Measurements from ENCODE around the gene SRC.

The SRC gene

GRCh38 chr20:37416848-37417616 is 71.1 kb downstream of the SRC start:
- H3K9me3 ChIP-seq (replicated peaks in 1 of 11): no peaks in the 10 kb centered on the region
- peaks cover 5 to 41% (median 26%) of the 10 kb centered on the region in 10 experiments for H3K4me1 ChIP-seq
- H3K4me2 ChIP-seq: peak overlapping the region in 5 of 11 experiments; percentile 10 to 60 (median 48); a peak in 8 of 22 replicates
- H3K27me3 ChIP-seq: peaks cover 0 to 11% (median 0%) of the 10 kb centered on the region in 11 experiments; a peak in 8 of 22 replicates
- no peak overlapping the region for H3K9ac ChIP-seq
- H3K27ac ChIP-seq: no peak overlapping the region
- TF ChIP-seq Cebpa-rat (IDR thresholded peaks at IDR 0.05): no peak
- peaks cover 0 to 8% (median 0%) of the 10 kb centered on the region in 11 experiments; a peak in 4 of 22 replicates for H4K20me1 ChIP-seq
- no peak overlapping the region for H3K4me3 ChIP-seq
- no peaks in the 10 kb centered on the region for H3K36me3 ChIP-seq

GRCh38 chr20:37417617-37418467 is 71.9 kb downstream of the SRC start:
- Histone ChIP-seq H3K4me2 (no peak overlapping the region; a peak in 1 of 22 replicates), H3K36me3 (no peaks in the 10 kb centered on the region), H3K4me3 (no peak overlapping the region), H4K20me1 (peaks cover 0 to 11% (median 0%) of the 10 kb centered on the region in 11 experiments; a peak in 4 of 22 replicates), H3K27me3 (peaks cover 0 to 9% (median 0%) of the 10 kb centered on the region in 11 experiments; a peak in 8 of 22 replicates), H3K9me3 (replicated peaks in 1 of 11) (no peaks in the 10 kb centered on the region), H3K4me1 (peaks cover 0 to 33% (median 19%) of the 10 kb centered on the region in 10 experiments; a peak in 15 of 20 replicates), H3K27ac (no peak overlapping the region), H3K9ac (no peak overlapping the region)
- TF ChIP-seq Cebpa-rat (IDR thresholded peaks at IDR 0.05): no peak

- Histone ChIP-seq H3K4me2 (no peak overlapping the region), H3K4me3 (no peak overlapping the region), H3K9ac (no peak overlapping the region), H3K4me1 (peaks cover 0 to 25% (median 14%) of the 10 kb centered on the region in 10 experiments; a peak in 12 of 20 replicates), H4K20me1 (peaks cover 0 to 12% (median 0%) of the 10 kb centered on the region in 11 experiments; a peak in 3 of 22 replicates), H3K27ac (no peak overlapping the region), H3K9me3 (replicated peaks in 1 of 11) (no peaks in the 10 kb centered on the region), H3K36me3 (no peaks in the 10 kb centered on the region), H3K27me3 (peaks cover 0 to 1% (median 0%) of the 10 kb centered on the region in 11 experiments; a peak in 5 of 22 replicates)
- TF ChIP-seq Cebpa-rat (IDR thresholded peaks at IDR 0.05): no peak
Observed at GRCh38 chr20:37418591-37419109, 72.7 kb downstream of the SRC start.

- peaks cover 0 to 24% (median 14%) of the 10 kb centered on the region in 10 experiments; a peak in 12 of 20 replicates for H3K4me1 ChIP-seq
- no peak for TF ChIP-seq Cebpa-rat (IDR thresholded peaks at IDR 0.05)
Observed at GRCh38 chr20:37419307-37419706, 73.4 kb downstream of the SRC start.

GRCh38 chr20:37419774-37420542 is 74.0 kb downstream of the SRC start:
- no peak overlapping the region for H3K4me3 ChIP-seq
- no peak overlapping the region for H3K4me2 ChIP-seq
- no peak overlapping the region for H3K9ac ChIP-seq
- H3K9me3 ChIP-seq (replicated peaks in 1 of 11): no peaks in the 10 kb centered on the region
- no peaks in the 10 kb centered on the region; a peak in 3 of 22 replicates for H3K27me3 ChIP-seq
- H3K4me1 ChIP-seq: peaks cover 0 to 24% (median 14%) of the 10 kb centered on the region in 10 experiments; a peak in 12 of 20 replicates
- no peaks in the 10 kb centered on the region for H3K36me3 ChIP-seq
- H4K20me1 ChIP-seq: peaks cover 0 to 12% (median 0%) of the 10 kb centered on the region in 11 experiments; a peak in 3 of 22 replicates
- no peak overlapping the region for H3K27ac ChIP-seq
- TF ChIP-seq Cebpa-rat (IDR thresholded peaks at IDR 0.05): no peak

More at GRCh38 chr20:37419307-37419706, 73.4 kb downstream of the SRC start:
- Histone ChIP-seq H3K27me3 (no peaks in the 10 kb centered on the region; a peak in 3 of 22 replicates), H4K20me1 (peaks cover 0 to 12% (median 0%) of the 10 kb centered on the region in 11 experiments; a peak in 3 of 22 replicates), H3K27ac (no peak overlapping the region), H3K4me2 (no peak overlapping the region), H3K4me3 (no peak overlapping the region), H3K9me3 (replicated peaks in 1 of 11) (no peaks in the 10 kb centered on the region), H3K9ac (no peak overlapping the region), H3K36me3 (no peaks in the 10 kb centered on the region)

- Histone ChIP-seq H3K9me3 (replicated peaks in 1 of 11) (no peaks in the 10 kb centered on the region), H3K36me3 (no peaks in the 10 kb centered on the region), H3K4me1 (peaks cover 0 to 24% (median 14%) of the 10 kb centered on the region in 10 experiments; a peak in 12 of 20 replicates), H4K20me1 (peaks cover 0 to 12% (median 0%) of the 10 kb centered on the region in 11 experiments; a peak in 3 of 22 replicates), H3K4me2 (no peak overlapping the region), H3K4me3 (no peak overlapping the region), H3K9ac (no peak overlapping the region), H3K27me3 (no peaks in the 10 kb centered on the region; a peak in 2 of 22 replicates), H3K27ac (no peak overlapping the region)
- TF ChIP-seq Cebpa-rat (IDR thresholded peaks at IDR 0.05): no peak
Observed at GRCh38 chr20:37420610-37421009, 74.7 kb downstream of the SRC start.

- Histone ChIP-seq H3K9ac (no peak overlapping the region), H4K20me1 (peaks cover 0 to 12% (median 0%) of the 10 kb centered on the region in 11 experiments; a peak in 3 of 22 replicates), H3K27me3 (no peaks in the 10 kb centered on the region; a peak in 2 of 22 replicates), H3K27ac (no peak overlapping the region), H3K36me3 (no peaks in the 10 kb centered on the region), H3K4me1 (peaks cover 0 to 24% (median 14%) of the 10 kb centered on the region in 10 experiments; a peak in 12 of 20 replicates), H3K4me2 (peak overlapping the region in 7 of 11 experiments; percentile 7 to 48 (median 15); a peak in 6 of 22 replicates), H3K9me3 (replicated peaks in 1 of 11) (no peaks in the 10 kb centered on the region), H3K4me3 (no peak overlapping the region)
- TF ChIP-seq Cebpa-rat (IDR thresholded peaks at IDR 0.05): no peak
Observed at GRCh38 chr20:37421060-37421905, 75.3 kb downstream of the SRC start.

Measured in BLaER1 treated with 17β-estradiol and CSF1 and Interleukin-3, amounts not matched to agents 10 nM and 100 nM (cell line).